ENCODE results near the gene CCDC47.
"Not testable (repeated sequence)": the region's sequence is repeated elsewhere in the genome, so short reads cannot be mapped to it uniquely, and the experiment has no call there.

CCDC47 gene

GRCh38 chr17:63741408-63742173, 31.8 kb downstream of the CCDC47 start, which contains the start of gene STRADA:
STRADA (minus strand) TSS chr17:63741799; CDS start chr17:63728369, 13,430 bp downstream.
- in situ Hi-C loops (cut with MboI; ENCODE audit: low pct_unique_long_range_greater_than_20kb, low sequenced_read_pairs, unreplicated experiment) = no loop called here
- TF ChIP-seq, protein P1, sequence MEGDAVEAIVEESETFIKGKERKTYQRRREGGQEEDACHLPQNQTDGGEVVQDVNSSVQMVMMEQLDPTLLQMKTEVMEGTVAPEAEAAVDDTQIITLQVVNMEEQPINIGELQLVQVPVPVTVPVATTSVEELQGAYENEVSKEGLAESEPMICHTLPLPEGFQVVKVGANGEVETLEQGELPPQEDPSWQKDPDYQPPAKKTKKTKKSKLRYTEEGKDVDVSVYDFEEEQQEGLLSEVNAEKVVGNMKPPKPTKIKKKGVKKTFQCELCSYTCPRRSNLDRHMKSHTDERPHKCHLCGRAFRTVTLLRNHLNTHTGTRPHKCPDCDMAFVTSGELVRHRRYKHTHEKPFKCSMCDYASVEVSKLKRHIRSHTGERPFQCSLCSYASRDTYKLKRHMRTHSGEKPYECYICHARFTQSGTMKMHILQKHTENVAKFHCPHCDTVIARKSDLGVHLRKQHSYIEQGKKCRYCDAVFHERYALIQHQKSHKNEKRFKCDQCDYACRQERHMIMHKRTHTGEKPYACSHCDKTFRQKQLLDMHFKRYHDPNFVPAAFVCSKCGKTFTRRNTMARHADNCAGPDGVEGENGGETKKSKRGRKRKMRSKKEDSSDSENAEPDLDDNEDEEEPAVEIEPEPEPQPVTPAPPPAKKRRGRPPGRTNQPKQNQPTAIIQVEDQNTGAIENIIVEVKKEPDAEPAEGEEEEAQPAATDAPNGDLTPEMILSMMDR (IDR thresholded peaks at IDR 0.05; ENCODE audit: extremely low read depth, insufficient read depth, missing control alignments) = no peak
- DNase-seq (ENCODE audit: low spot score) = peak; percentile 96

- in situ Hi-C loops (cut with MboI; ENCODE audit: low pct_unique_long_range_greater_than_20kb, low sequenced_read_pairs, unreplicated experiment) = no loop called here
- TF ChIP-seq, protein P1 (IDR thresholded peaks at IDR 0.05; ENCODE audit: extremely low read depth, insufficient read depth, missing control alignments) = no peak
- no peak for DNase-seq (ENCODE audit: low spot score)
Observed at GRCh38 chr17:63741143-63741407, 32.3 kb downstream of the CCDC47 start.

DNA sequence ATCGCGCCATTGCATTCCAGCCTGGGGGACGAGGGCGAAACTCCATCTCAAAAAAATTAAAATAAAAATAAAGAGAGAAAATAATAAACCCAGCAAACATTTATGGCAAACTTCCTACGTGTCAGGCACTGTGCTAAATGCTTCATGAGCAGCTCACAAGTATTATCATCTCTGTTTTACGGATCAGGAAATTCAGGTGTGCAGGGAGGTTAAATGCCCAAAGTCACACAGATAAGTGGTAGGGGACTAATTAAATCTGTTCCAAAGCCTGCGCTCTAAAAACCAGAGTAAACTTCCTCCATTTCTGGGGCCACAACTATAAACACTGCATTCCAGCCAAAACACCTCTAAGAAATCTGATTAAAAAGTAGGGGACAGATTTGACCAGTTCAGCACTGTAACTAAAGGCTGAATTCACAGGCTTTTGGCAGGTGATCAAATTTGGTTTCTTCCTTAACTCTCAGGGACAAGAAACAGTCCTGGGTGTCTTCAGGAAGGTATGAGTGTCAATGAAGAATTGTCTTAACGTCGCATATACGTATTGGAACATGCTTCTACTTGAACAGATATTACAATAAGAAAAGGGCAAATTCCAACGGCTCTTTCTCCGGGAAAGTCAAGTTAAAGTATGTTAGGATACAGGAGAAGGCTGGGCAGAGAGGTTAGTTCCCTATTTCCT, 32.8 kb downstream of the CCDC47 start:
- TF ChIP-seq, protein P1 (IDR thresholded peaks at IDR 0.05; ENCODE audit: extremely low read depth, insufficient read depth, missing control alignments) = no peak
- peak; percentile 15 for DNase-seq (ENCODE audit: low spot score)
- in situ Hi-C loops (cut with MboI; ENCODE audit: low pct_unique_long_range_greater_than_20kb, low sequenced_read_pairs, unreplicated experiment) = no loop called here

DNA sequence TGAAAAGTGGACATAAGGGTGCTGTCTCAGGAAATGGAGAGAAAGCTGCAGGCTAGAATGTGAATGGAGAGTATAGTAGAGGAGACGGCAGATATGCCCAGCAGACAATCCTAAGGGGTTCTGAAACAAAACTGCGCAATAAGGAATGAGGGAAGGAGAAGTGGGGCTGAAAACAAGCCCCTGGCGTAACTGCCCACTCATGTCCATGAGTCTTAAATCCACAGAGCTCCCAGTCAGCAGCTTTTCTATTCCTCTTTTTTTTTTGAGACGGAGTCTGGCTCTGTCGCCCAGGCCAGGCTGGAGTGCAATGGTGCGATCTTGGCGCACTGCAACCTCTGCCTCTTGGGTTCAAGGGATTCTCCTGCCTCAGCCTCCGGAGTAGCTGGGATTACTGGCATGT, 37.7 kb downstream of the CCDC47 start:
- DNase-seq (ENCODE audit: low spot score) = no peak
- in situ Hi-C loops (cut with MboI; ENCODE audit: low pct_unique_long_range_greater_than_20kb, low sequenced_read_pairs, unreplicated experiment) = no loop called here
- TF ChIP-seq, protein P1 (IDR thresholded peaks at IDR 0.05; ENCODE audit: extremely low read depth, insufficient read depth, missing control alignments) = no peak

GRCh38 chr17:63722403-63722802, 51.0 kb downstream of the CCDC47 start:
- in situ Hi-C loops (cut with MboI; ENCODE audit: low pct_unique_long_range_greater_than_20kb, low sequenced_read_pairs, unreplicated experiment) = no loop called here
- TF ChIP-seq, protein P1 (IDR thresholded peaks at IDR 0.05; ENCODE audit: extremely low read depth, insufficient read depth, missing control alignments) = no peak
- DNase-seq (ENCODE audit: low spot score) = no peak

GRCh38 chr17:63720194-63720593, 53.2 kb downstream of the CCDC47 start:
- in situ Hi-C loops (cut with MboI; ENCODE audit: low pct_unique_long_range_greater_than_20kb, low sequenced_read_pairs, unreplicated experiment); DNase-seq (ENCODE audit: low spot score): not testable (repeated sequence)

DNA sequence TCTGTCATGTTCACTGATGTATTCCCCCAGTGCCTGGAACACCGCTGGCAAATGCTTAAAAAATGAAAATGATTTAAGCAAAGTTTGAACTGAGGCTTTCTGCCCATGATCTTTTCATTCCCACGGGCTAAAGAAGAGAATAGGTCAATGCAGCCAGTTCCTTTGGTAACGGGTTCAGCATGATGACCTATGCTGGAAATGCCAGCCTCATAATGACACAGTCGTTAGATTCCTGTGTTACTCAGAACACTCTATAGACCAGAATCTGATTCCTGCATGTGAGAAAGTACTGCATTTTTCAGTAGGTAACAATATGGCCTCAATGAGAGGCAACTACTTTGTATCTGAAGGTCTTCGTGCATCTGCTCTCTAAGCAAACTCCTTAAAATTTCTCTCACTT, 54.4 kb downstream of the CCDC47 start:
- in situ Hi-C loops (cut with MboI; ENCODE audit: low pct_unique_long_range_greater_than_20kb, low sequenced_read_pairs, unreplicated experiment) = no loop called here
- TF ChIP-seq, protein P1 (IDR thresholded peaks at IDR 0.05; ENCODE audit: extremely low read depth, insufficient read depth, missing control alignments) = no peak
- DNase-seq (ENCODE audit: low spot score) = no peak
